CD4-positive, alpha-beta memory T cell (primary cell): ENCODE results near the gene EIF5B. TPM values are rescaled to one million over a fixed set of nuclear protein-coding genes. Genes with fewer than 3 reads are reported as not detected.

Source experiments
- CTCF ChIA-PET: fragments of 350-600 bp; sonication (Branson Sonifier 250); formaldehyde crosslinking; loops from one replicate; lab custom pipeline; 2021; ENCODE audit warnings: inconsistent platforms; ENCODE audit not compliant: partially characterized antibody; lab: Charles Lee
- POLR2A ChIA-PET: fragments of 350-600 bp; sonication (Branson Sonifier 250); formaldehyde crosslinking; loops from one replicate; lab custom pipeline; 2021; ENCODE audit not compliant: partially characterized antibody; lab: Charles Lee
- DNase-seq, 5 donors: peaks; one replicate each; pipeline versions ENCODE4 v3.0.0 to v3.0.0-alpha.2; 2020 to 2022; ENCODE audit warnings: mixed read lengths in 1 of 5
- H3K27ac ChIP-seq: one replicate; pipeline ENCODE4 v1.7.0; 2013; ENCODE audit warnings: low read depth, low read length
- H3K27me3 ChIP-seq: 2 replicates; pipeline ENCODE4 v1.7.0; 2013; ENCODE audit warnings: mild to moderate bottlenecking, low read length, moderate library complexity; ENCODE audit not compliant: insufficient read depth
- H3K36me3 ChIP-seq: 2 replicates; pipeline ENCODE4 v1.7.0; 2013; ENCODE audit warnings: mild to moderate bottlenecking, low read length, moderate library complexity; ENCODE audit not compliant: insufficient read depth
- H3K4me1 ChIP-seq: 2 replicates; pipeline ENCODE4 v1.7.0; 2013; ENCODE audit warnings: mild to moderate bottlenecking, low read length, moderate library complexity; ENCODE audit not compliant: insufficient read depth
- H3K4me3 ChIP-seq, 2 donors: one replicate each; pipeline ENCODE4 v1.7.0; 2013; ENCODE audit warnings: low read length in 2 of 2, mild to moderate bottlenecking in 1 of 2
- H3K9me3 ChIP-seq, 2 donors: one replicate each; pipeline ENCODE4 v1.7.0; 2013; ENCODE audit warnings: low read length in 2 of 2, control low read depth in 1 of 2; ENCODE audit not compliant: control insufficient read depth in 1 of 2
- H3K27ac Mint-ChIP-seq, 7 donors: one replicate each; pipeline ENCODE4 v1.8.0; 2020 to 2021; ENCODE audit warnings: mixed read lengths in 7 of 7, mild to moderate bottlenecking in 6 of 7, inconsistent platforms in 3 of 7, moderate library complexity in 3 of 7
- H3K27me3 Mint-ChIP-seq, 2 donors: one replicate each; pipeline ENCODE4 v1.8.0; 2020 to 2021; ENCODE audit warnings: mixed read lengths in 2 of 2
- H3K36me3 Mint-ChIP-seq, 2 donors: one replicate each; pipeline ENCODE4 v1.8.0; 2020 to 2021; ENCODE audit warnings: mixed read lengths in 2 of 2, inconsistent platforms in 1 of 2, mild to moderate bottlenecking in 1 of 2
- H3K4me1 Mint-ChIP-seq, 4 donors: one replicate each; pipeline ENCODE4 v1.8.0; 2020 to 2021; ENCODE audit warnings: mixed read lengths in 4 of 4, mild to moderate bottlenecking in 1 of 4
- H3K4me3 Mint-ChIP-seq, 8 donors: one replicate each; pipeline ENCODE4 v1.8.0; 2020 to 2021; ENCODE audit warnings: mixed read lengths in 8 of 8, mild to moderate bottlenecking in 7 of 8, moderate library complexity in 6 of 8, inconsistent platforms in 3 of 8
- H3K9me3 Mint-ChIP-seq, 8 donors: one replicate each; pipeline ENCODE4 v1.8.0; 2020 to 2021; ENCODE audit warnings: mixed read lengths in 8 of 8, mild to moderate bottlenecking in 5 of 8, inconsistent platforms in 3 of 8, moderate library complexity in 1 of 8
- intact Hi-C: fragments of 100-400 bp; cut with micrococcal nuclease; formaldehyde crosslinking; loops from one replicate; pipeline ENCODE4 v1.15.1; 2023
- polyA plus RNA-seq, 2 donors: library from polyadenylated mRNA; unstranded; fragments of 300-500 nt; fragmentation: Illumina TruSeq; gene quantifications; one replicate each; pipeline ENCODE4 v1.2.3, GENCODE V29; 2021
- total RNA-seq, 2 experiments: library from RNA; stranded (reverse); gene quantifications; one replicate each; pipeline ENCODE4 v1.2.3, GENCODE V29; 2021

EIF5B gene
- total and polyA plus RNA-seq, 4 experiments from 2014 or later: 1.8 to 44.2 (median 26.4) TPM

GRCh38 chr2:99421469-99421868 lies 84.3 kb downstream of the EIF5B start:
- H3K9me3 ChIP-seq: no peaks in the 10 kb centered on the region
- H3K9me3 Mint-ChIP-seq: no peaks in the 10 kb centered on the region
- CTCF ChIA-PET: interaction anchor here (1.0 kb wide), 1 partner anchor 13 kb away, joined by 3 read pairs; no protein-coding TSS in a partner anchor
- peaks cover 46 to 76% of the 10 kb centered on the region in 2 donors for H3K36me3 Mint-ChIP-seq
- peaks cover 49% of the 10 kb centered on the region for H3K36me3 ChIP-seq
- peak overlapping the region in 1 of 7 donors; percentile 3 for H3K27ac Mint-ChIP-seq
- no peaks in the 10 kb centered on the region for H3K4me1 ChIP-seq
- POLR2A ChIA-PET: interaction anchor here (1.2 kb wide), 1 partner anchor 21 kb away, joined by 3 read pairs; no protein-coding TSS in a partner anchor
- no peaks in the 10 kb centered on the region for H3K27me3 Mint-ChIP-seq
- H3K4me1 Mint-ChIP-seq: peaks cover 0 to 1% (median 0%) of the 10 kb centered on the region in 4 donors
- H3K4me3 Mint-ChIP-seq: no peak overlapping the region
- DNase-seq: no peak
- no peak overlapping the region for H3K27ac ChIP-seq
- H3K27me3 ChIP-seq: no peaks in the 10 kb centered on the region
- H3K4me3 ChIP-seq: no peak overlapping the region
- intact Hi-C loops: no loop called here

- no peaks in the 10 kb centered on the region for H3K4me1 ChIP-seq
- no peaks in the 10 kb centered on the region for H3K9me3 Mint-ChIP-seq
- peak overlapping the region in 2 of 7 donors; percentile 45 to 66 for H3K27ac Mint-ChIP-seq
- no peak for DNase-seq
- peaks cover 0 to 4% (median under 1%) of the 10 kb centered on the region in 4 donors for H3K4me1 Mint-ChIP-seq
- H3K36me3 Mint-ChIP-seq: peaks cover 42 to 80% of the 10 kb centered on the region in 2 donors
- no peak overlapping the region for H3K4me3 ChIP-seq
- no peak overlapping the region for H3K27ac ChIP-seq
- H3K27me3 ChIP-seq: no peaks in the 10 kb centered on the region
- H3K36me3 ChIP-seq: peaks cover 41% of the 10 kb centered on the region
- H3K9me3 ChIP-seq: no peaks in the 10 kb centered on the region
- intact Hi-C loops: no loop called here
- no peaks in the 10 kb centered on the region for H3K27me3 Mint-ChIP-seq
- ChIA-PET POLR2A (no interaction called here), CTCF (no interaction called here)
- H3K4me3 Mint-ChIP-seq: no peak overlapping the region
These were observed 85.4 kb downstream of the EIF5B start for GRCh38 chr2:99422599-99422998.

GRCh38 chr2:99424371-99424770 lies 87.2 kb downstream of the EIF5B start:
- peaks cover 32% of the 10 kb centered on the region for H3K36me3 ChIP-seq
- H3K4me1 Mint-ChIP-seq: peaks cover 0 to 4% (median under 1%) of the 10 kb centered on the region in 4 donors
- H3K27ac ChIP-seq: no peak overlapping the region
- no peaks in the 10 kb centered on the region for H3K9me3 ChIP-seq
- peaks cover 37 to 76% of the 10 kb centered on the region in 2 donors for H3K36me3 Mint-ChIP-seq
- CTCF ChIA-PET: no interaction called here
- no peaks in the 10 kb centered on the region for H3K27me3 ChIP-seq
- no peak overlapping the region for H3K4me3 Mint-ChIP-seq
- no peak overlapping the region for H3K4me3 ChIP-seq
- H3K4me1 ChIP-seq: no peaks in the 10 kb centered on the region
- POLR2A ChIA-PET: no interaction called here
- intact Hi-C loops: no loop called here
- H3K27ac Mint-ChIP-seq: peak overlapping the region in 1 of 7 donors; percentile 15
- H3K27me3 Mint-ChIP-seq: no peaks in the 10 kb centered on the region
- no peak for DNase-seq
- no peaks in the 10 kb centered on the region for H3K9me3 Mint-ChIP-seq

- H3K4me1 ChIP-seq: no peaks in the 10 kb centered on the region
- H3K27ac Mint-ChIP-seq: no peak overlapping the region
- ChIA-PET CTCF (no interaction called here), POLR2A (no interaction called here)
- no peak overlapping the region for H3K4me3 ChIP-seq
- H3K4me1 Mint-ChIP-seq: peaks cover 0 to 4% (median 0%) of the 10 kb centered on the region in 4 donors
- H3K9me3 Mint-ChIP-seq: no peaks in the 10 kb centered on the region
- H3K27me3 Mint-ChIP-seq: no peaks in the 10 kb centered on the region
- H3K4me3 Mint-ChIP-seq: no peak overlapping the region
- H3K27ac ChIP-seq: no peak overlapping the region
- H3K9me3 ChIP-seq: no peaks in the 10 kb centered on the region
- H3K27me3 ChIP-seq: no peaks in the 10 kb centered on the region
- H3K36me3 ChIP-seq: peaks cover 32% of the 10 kb centered on the region
- no peak for DNase-seq
- intact Hi-C loops: loop anchor here (5.0 kb wide), 1 partner anchor 67 kb away; the partner anchor contains the start of gene REV1
- H3K36me3 Mint-ChIP-seq: peaks cover 31 to 73% of the 10 kb centered on the region in 2 donors
These were observed 87.8 kb downstream of the EIF5B start for GRCh38 chr2:99425022-99425421.

GRCh38 chr2:99430614-99431291 lies 93.6 kb downstream of the EIF5B start:
- Mint-ChIP-seq H3K36me3 (peaks cover 28 to 54% of the 10 kb centered on the region in 2 donors), H3K9me3 (peaks cover 0 to 2% (median 0%) of the 10 kb centered on the region in 8 donors), H3K27ac (peak overlapping the region in 6 of 7 donors; percentile 11 to 62 (median 24)), H3K4me3 (no peak overlapping the region), H3K27me3 (no peaks in the 10 kb centered on the region), H3K4me1 (peaks cover 8 to 22% (median 16%) of the 10 kb centered on the region in 4 donors)
- H3K27me3 ChIP-seq: no peaks in the 10 kb centered on the region
- DNase-seq: no peak
- peaks cover 5% of the 10 kb centered on the region for H3K36me3 ChIP-seq
- ChIA-PET CTCF (interaction anchor here (1.7 kb wide), 1 partner anchor 59 kb away, joined by 3 read pairs; the partner anchor contains the start of gene REV1), POLR2A (interaction anchor here (0.7 kb wide), 1 partner anchor 13 kb away, joined by 3 read pairs; no protein-coding TSS in a partner anchor)
- no peak overlapping the region for H3K27ac ChIP-seq
- no peaks in the 10 kb centered on the region for H3K9me3 ChIP-seq
- H3K4me1 ChIP-seq: peaks cover 7% of the 10 kb centered on the region
- no peak overlapping the region for H3K4me3 ChIP-seq
- intact Hi-C loops: no loop called here

- ChIA-PET POLR2A (no interaction called here), CTCF (no interaction called here)
- Mint-ChIP-seq H3K27ac (peak overlapping the region in 3 of 7 donors; percentile 0 to 75 (median 61)), H3K4me1 (peaks cover 8 to 22% (median 16%) of the 10 kb centered on the region in 4 donors), H3K27me3 (no peaks in the 10 kb centered on the region), H3K4me3 (no peak overlapping the region), H3K9me3 (peaks cover 0 to 2% (median 0%) of the 10 kb centered on the region in 8 donors), H3K36me3 (peaks cover 25 to 54% of the 10 kb centered on the region in 2 donors)
- no peak overlapping the region for H3K4me3 ChIP-seq
- H3K27ac ChIP-seq: no peak overlapping the region
- DNase-seq: no peak
- peaks cover 5% of the 10 kb centered on the region for H3K36me3 ChIP-seq
- H3K4me1 ChIP-seq: peaks cover 7% of the 10 kb centered on the region
- no peaks in the 10 kb centered on the region for H3K9me3 ChIP-seq
- intact Hi-C loops: no loop called here
- no peaks in the 10 kb centered on the region for H3K27me3 ChIP-seq
These were observed 94.5 kb downstream of the EIF5B start for GRCh38 chr2:99431587-99432275.

GRCh38 chr2:99433340-99433739 lies 96.2 kb downstream of the EIF5B start:
- H3K36me3 ChIP-seq: peaks cover 5% of the 10 kb centered on the region
- no peaks in the 10 kb centered on the region for H3K27me3 ChIP-seq
- H3K4me3 ChIP-seq: no peak overlapping the region
- no peaks in the 10 kb centered on the region for H3K9me3 ChIP-seq
- peak overlapping the region in 3 of 7 donors; percentile 36 to 72 (median 43) for H3K27ac Mint-ChIP-seq
- H3K27me3 Mint-ChIP-seq: no peaks in the 10 kb centered on the region
- no peak overlapping the region for H3K27ac ChIP-seq
- H3K4me3 Mint-ChIP-seq: no peak overlapping the region
- peaks cover 0 to 2% (median 0%) of the 10 kb centered on the region in 8 donors for H3K9me3 Mint-ChIP-seq
- H3K36me3 Mint-ChIP-seq: peaks cover 21 to 49% of the 10 kb centered on the region in 2 donors
- intact Hi-C loops: no loop called here
- no peak for DNase-seq
- POLR2A ChIA-PET: no interaction called here
- H3K4me1 Mint-ChIP-seq: peaks cover 8 to 18% (median 16%) of the 10 kb centered on the region in 4 donors
- CTCF ChIA-PET: no interaction called here
- peaks cover 7% of the 10 kb centered on the region for H3K4me1 ChIP-seq
